Right forelimb (tissue), 1 donor: ENCODE data around the gene SLC25A20.
"Not testable (repeated sequence)": the region's sequence is repeated elsewhere in the genome, so short reads cannot be mapped to it uniquely, and the experiment has no call there.

Source experiments
- DNase-seq: peaks from one replicate; pipeline ENCODE4 v3.0.0-alpha.2; 2018

The SLC25A20 gene, protein sequence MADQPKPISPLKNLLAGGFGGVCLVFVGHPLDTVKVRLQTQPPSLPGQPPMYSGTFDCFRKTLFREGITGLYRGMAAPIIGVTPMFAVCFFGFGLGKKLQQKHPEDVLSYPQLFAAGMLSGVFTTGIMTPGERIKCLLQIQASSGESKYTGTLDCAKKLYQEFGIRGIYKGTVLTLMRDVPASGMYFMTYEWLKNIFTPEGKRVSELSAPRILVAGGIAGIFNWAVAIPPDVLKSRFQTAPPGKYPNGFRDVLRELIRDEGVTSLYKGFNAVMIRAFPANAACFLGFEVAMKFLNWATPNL

DNA sequence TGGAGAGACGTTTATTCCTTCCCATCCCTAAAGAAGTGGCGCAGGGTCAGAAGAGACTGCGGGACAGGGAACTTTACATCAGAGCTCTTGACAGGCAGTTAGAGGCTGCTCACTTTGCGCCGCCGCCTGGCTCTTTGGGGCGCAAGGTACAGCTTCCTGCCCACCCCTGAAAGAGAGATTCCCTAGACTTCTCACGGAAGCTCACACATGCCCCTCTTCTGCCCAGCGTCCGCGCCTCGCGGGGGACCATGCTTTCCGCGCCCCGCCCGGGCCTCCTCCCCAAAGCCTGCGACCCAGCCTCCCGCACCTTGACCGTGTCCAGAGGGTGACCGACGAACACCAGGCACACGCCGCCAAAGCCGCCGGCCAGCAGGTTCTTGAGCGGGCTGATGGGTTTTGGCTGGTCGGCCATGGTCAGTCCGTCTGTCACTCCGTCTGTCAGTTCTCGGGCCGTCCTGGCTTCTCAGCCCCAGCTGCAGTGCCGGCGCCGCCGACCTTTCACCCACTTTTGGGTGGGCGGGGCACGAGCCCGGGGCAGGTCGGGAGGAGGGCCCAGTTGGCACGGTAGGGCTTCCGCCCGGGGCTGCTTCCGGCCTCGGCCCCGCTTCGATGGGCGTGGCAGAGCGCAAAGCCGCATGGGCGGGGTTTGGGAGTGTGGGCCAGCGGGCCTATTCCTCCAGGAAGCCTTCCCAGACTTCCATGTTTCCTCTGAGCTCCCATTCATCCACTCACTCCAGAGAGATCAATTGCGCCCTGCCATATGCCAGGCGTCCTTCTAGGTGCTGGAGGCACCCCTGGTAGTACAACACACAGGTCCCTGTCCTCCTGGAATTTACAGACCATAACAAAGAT is at the start of gene SLC25A20:
Gene SLC25A20, minus strand, starts transcription at position 500 of the 852 bp plus-strand sequence. Its CDS starts 88 bp downstream, at position 412.
- DNase-seq = peak; percentile 89

DNA sequence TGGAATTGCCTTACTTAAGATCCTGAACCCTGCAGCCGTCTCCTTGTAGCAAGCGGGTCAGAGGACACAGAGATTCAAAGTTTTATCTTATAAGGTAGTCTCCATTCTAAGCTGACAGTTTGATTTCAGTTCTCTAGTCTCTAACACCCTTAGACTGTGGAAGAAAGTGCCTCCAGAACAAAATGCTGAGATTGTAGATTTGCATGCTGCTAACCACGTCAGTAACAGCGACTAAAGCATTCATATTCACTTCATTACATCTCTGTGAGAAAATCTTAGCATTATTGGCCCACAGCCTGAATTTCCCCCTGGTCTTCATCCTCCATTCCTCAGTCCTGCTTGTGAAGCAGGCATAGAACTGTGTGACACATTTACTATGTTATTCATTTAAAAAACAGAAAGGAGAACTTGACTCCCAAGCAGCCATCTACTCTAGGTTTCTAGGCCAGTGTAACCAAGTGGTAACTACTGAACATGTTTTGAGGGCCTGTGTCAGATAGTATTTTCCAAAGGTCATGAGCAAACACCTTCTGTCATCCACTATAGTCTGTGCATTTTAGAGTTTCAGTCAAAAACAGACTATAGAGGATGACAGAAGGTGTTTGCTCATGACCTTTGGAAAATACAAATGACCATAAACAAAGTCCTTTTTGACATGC is 47.3 kb upstream of the SLC25A20 start:
- DNase-seq = no peak

DNA sequence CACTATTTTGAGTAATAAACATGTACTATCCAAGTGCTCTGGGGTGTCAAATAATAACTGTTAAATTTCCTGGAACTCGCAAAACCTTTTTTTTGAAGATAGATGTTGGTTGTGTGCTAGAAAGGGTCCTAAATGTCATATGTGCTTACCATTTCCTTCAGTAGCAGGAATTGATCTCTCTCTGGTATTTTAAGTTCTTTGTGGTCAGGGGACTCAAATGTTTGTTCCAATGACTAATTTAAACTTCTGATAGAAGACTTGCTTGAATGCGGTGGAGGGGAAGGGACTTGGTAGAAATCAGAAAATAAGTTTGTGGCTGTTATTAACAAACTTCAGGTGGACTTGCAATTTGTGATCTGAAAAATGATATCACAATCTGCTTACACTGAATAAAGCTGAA is 46.8 kb upstream of the SLC25A20 start:
- DNase-seq = no peak

DNA sequence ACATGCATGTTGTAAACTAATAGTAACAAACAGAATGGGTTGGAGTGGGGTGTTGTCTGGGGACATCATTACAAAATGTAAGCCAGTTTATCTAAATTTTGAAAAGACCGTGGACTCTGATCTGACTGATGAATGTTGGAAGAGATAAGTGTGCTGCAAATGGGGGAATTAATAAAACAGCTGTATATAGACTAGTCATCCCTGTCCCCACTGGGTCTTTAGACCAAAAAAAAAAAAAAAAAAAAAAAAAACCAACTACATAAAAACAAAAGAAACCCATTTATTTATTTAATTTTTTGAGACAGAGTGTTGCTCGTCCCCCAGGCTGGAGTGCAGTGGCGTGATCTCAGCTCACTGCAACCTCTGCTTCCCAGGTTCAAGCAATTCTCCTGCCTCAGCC is 40.0 kb upstream of the SLC25A20 start:
- DNase-seq = no peak

DNA sequence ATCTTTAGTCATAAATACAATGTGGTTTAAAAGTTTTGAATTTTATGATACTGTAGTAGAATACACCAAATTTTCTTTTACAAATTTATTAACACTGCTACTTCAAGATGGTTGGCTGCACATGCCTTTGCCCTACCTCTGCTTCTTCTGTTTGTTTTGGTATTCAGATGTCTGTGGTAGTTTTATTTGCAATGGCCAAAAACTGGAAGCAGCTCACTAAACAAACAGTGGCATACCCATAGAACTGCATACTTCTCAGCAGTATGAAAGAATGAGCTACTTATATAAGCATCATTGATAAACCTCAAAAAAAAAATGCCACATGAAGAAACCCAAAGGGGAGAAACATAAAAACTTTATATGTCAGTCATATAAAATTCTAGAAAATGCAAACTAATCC is 39.5 kb upstream of the SLC25A20 start:
- no peak for DNase-seq

DNA sequence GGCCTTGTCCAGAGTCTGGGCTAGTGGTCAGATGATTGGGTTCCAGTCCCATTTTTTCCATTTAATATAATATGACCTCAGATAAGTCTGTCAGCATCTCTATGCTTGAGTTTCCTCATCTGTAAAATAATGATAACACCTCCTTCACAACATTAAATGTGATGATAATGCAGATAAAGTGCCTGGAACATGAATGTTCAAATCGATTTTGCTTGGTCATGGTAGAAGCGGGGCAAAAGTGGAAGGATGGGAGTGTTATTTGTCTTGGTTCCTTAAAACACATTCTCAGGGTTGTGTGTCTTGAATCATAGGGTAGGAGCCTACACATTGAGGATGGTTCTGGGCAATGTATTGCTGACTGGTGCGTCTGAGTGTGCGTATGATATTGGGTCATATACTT is 36.8 kb upstream of the SLC25A20 start:
- DNase-seq = no peak

DNA sequence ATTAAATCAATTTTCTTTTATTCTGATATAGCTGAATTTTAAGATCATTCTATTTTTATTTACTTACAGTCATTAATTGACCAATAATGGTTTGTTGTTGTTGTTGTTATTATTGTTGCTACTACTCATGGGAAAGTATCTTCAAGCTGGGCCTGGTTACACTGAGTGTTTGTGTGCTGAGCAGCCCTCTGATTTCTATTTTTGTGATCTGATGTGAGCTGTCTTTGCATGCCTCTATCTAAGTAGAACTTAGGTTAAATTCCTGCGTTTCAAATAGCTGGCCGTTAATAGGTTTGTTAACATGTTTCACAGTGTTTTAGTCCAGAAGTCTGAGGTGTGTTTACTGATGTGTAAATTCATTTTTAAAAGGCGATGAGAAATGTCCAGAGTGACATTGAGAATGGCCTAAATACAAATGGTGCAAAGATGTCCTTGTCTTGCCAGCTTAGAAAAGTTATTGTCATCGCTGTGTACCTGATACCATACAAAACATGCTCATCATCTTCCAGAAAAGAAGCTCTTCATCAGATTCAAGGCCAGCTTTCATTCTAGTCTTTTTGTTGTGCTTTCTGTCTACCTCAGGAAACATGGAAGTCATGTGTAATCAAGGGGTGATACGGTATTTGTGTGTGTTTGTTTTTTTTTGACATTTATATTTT is 35.8 kb upstream of the SLC25A20 start:
- no peak for DNase-seq

DNA sequence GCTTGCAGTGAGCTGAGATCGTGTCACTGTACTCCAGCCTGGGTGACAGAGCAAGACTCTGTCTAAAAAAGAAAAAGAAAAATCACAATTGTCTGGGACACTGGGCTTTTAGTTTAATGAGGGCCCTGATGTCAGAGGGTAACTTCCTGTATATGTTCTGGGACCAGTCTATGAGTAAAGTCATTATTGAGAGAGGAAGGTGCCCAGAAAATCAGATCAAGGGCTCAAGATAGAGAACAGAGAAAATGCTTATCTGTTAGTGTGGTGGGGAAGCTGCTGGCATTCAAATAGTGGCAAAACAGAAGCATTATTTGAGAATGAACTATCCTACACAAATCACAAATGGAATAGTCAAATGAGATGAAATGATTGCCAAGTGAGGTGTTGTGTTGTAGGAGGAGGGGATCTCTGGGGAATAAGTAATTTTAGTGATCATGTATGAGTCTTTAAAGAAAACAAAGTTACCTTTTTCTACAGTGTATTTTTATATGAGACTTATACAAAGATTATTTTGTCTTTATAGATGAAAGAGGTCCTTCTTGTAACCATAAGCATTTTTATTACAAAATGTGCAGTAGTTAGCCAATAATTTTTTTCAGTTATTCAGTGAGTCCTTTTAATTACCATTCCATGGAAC is 33.4 kb upstream of the SLC25A20 start:
- DNase-seq = no peak

DNA sequence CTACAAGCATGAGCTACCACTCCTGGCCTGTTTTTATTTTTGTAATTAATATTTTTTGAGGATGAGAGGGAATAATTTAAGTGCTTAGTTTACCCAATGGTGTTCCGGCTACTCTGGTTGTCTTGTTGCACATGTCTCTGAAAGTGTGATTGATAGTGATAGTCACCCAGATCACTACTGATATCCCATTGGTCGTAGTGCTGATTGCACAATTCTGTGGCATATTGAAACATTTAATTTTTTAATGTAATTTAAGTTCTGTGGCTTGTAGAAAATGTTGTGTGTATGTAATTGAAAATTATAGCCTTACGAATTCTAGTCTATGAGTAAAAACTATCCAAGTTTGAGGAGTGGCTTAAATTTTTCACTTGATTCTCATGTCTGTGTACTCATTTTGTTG is 31.9 kb upstream of the SLC25A20 start:
- DNase-seq = no peak

DNA sequence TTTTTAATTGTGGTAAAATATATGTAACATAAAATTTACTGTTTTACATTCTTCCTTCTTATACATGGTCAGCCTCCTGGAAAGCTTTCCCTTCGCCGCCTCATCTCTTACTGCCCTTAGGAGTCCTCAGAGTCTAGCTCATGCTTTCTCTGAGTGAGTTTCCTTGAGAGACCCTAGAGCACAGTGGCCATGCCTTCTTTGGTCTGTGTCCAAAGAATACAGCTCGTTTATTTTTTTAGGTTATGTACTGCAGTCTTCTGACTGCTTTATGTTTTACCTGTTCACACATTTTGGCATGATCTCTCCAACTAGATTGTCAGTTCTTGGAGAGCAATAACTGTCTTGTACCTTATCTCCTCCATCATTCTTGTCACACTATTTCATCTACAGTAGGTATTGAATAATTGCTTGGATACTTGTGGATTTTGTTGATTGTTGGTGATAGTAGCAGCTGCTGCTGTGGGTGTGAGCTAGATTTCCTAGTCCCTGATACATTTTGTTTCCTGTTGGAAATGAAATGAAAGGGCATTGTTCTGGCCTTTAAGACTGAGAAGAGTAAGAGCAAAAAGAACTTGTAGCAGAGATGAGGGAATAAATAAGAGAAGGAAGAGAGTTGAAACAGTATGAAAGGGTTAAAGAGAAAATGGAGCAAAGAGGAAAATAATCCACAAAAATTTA is 30.8 kb upstream of the SLC25A20 start:
- no peak for DNase-seq

DNA sequence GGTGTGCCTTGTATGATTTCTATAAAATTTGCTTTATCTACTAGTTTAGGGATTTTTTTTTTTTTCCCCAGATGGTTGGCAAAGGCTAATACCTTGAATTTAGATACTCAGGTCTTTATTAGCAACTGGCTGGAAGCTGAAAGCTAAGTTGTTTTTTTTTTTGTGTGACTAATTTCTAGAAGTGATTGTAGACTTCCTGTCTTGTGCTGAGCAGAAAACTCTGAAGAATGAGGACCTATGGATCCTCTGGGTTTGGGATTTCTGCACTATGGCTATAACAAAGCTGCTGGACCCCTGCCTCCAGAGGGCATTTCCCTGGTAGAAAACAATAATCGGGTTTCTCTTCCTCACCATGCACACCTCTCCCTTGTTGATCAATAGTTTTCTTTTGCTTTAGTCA is 30.0 kb upstream of the SLC25A20 start:
- no peak for DNase-seq

DNA sequence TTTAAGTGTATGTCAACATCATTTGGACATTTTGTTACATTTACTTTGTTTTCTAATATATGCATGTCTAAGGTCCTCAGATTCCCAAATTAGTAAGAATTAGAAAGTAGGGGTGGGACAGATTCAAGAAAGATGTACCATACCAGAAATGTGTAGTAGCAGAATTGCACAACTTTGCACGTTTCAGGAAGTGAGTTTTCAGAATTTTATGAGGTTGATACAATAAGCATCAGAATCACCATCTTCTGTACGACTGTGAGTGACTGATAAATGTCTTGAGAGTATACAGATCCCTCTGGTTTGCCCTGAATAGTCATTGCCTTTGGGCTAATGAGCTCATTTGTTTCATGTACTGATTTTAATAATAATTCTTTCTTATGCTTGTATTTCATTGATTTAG is 29.2 kb upstream of the SLC25A20 start:
- DNase-seq = no peak

DNA sequence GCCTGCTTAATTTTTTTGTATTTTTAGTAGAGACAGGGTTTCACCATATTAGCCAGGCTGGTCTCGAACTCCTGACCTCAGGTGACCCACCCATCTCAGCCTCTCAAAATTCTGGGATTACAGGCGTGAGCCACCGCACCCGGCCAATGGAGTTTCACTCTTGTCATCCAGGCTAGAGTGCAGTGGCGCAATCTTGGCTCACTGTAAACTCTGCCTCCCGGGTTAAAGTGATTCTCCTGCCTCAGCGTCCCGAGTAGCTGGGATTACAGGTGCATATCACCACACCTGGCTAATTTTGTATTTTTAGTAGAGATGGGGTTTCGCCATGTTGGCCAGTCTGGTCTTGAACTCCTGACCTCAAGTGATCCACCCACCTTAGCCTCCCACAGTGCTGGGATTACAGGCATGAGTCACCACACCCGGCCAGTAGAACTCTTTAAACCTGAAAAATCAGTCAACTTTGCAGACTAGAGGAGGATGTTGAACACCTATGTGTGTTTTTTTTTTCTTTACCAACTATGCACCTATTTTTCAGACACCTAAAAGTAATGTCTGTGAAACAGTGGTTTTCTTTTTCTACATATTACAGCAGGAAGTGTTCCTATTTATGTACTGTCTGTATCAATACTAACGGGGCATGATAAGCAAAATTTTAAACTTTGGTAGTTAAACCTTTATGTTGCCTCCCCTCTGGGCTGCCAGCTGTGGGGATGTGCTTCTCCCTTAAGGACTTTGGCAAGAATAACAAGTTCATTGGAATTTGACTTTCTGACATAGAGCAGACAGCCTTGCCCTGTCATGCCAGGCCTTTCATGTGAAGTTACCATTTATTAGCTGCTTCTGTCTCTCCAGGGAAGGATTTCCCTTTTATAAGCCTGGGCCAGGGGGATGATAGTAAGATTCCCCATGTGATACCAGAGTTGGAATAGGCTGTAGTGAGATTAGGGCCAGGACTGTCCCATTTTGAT is 28.0 kb upstream of the SLC25A20 start:
- no peak for DNase-seq

DNA sequence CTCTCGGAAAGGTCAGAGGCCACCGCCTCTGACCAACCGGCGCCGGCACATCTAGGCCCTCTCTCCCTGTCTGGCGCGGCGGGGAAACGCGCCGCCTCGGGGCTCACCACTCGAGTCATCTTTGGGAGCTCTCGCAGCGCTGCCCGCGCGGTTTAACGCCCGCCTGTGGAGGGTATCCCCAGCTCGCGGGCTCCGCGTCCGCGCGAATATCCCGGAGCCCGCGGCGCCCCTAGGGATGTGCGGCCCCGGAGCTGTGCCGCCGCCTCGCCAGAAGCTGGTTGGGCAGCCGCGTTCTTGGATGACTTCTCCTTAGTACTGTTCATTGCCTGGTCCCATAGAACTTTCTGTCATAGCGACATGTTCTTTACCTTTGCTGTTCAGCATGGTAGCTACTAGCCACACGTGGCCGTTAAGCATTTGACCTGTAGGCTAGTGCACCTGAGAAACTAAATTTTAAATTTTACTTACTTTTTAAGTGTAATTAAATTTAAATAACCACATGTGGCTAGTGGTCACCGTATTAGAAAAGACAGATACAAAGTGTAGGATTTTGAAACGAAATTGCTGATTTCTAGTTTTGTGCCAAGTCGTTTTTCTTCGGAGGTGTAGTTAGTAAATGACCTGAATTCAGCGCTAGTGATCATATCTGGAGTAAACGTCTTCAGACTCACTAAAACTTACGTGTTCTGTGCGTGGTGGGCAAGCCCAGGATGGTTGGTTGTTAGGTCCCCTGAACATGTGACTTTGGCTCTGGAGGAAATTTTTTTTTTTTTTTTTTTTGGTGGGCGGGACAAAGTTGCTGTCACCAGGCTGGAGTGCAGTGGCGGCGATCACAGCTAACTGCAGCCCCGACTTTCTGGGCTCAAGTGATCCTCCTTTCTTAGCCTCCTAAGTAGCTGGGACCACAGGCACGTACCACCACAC is 20.8 kb upstream of the SLC25A20 start:
- DNase-seq = no peak

DNA sequence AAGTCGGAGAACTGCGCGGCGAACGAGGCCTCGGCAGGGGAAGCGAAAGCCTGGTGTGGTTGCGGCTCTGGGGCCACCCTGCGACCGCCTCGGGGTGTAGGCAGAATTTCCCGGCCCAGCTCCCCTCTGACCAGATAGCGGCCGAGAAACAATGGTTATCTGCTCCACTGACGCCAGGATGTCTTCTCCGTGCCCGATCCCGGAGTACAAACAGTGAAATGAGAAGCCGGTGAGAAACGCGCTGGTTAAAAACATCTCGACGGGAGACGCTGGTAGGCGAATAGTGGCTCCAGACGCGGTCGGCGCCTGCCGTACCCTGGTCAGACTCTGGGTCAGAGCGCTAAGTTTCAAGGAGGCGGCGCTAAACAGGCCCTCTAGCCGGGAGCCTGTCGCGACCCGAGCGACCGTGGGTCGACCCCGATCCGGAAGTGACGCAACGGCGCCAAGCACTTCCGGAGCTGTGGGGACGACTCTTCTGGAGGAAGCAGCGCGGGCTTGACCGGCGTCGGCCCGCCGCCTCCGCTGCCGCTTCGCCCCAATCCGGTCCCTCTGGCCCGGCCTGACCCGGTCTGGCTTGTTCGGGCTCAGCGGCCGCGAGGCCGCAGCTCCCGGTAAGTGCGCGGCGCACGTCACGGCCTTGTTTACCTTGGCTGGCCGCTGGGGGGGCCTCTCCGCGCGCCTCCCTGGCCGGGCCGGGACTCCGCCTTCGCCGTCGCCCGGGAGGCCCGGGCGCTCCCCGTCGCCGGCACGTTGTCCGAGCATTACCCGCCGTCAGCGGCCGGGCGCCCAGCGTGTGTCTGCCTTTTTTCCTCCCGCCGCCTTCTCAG is 19.9 kb upstream of the SLC25A20 start, which contains the start of gene ARIH2:
Gene ARIH2, plus strand, starts transcription at position 455 of the 827 bp plus-strand sequence. CDS start 8,717 bp downstream, outside the sequence.
- peak; percentile 95 for DNase-seq

DNA sequence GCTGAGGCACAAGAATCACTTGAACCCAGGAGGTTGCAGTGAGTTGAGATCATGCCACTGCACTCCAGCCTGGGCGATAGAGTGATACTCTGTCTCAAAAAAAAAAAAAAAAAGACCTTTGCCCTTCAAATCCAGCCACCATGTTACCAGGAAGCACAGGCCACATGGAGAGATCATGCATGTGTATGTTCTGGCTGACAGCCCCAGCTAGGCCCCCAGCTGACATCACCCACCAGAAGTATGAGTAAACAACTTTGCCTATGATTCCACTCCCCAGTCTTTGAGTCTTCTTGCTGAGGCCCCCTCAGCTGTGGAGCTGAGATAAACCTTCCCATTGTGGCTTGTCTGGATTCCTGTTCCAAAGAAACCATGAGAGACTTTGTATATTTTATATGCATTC is 16.6 kb upstream of the SLC25A20 start:
- no peak for DNase-seq

DNA sequence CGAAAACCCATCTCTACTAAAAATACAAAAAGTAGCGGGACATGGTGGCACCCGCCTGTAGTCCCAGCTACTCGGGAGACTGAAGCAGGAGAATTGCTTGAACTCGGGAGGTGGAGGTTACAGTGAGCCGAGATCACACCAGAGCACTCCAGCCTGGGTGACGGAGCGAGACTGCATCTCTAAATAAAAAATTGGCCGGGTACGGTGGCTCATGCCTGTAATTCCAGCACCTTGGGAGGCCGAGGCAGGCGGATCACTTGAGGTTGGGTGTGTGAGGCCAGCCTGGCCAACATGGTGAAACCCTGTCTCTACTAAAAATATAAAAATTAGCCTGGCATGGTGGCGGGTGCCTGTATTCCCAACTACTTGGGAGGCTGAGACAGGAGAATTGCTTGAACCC is 8.3 kb upstream of the SLC25A20 start:
- not testable (repeated sequence) for DNase-seq

DNA sequence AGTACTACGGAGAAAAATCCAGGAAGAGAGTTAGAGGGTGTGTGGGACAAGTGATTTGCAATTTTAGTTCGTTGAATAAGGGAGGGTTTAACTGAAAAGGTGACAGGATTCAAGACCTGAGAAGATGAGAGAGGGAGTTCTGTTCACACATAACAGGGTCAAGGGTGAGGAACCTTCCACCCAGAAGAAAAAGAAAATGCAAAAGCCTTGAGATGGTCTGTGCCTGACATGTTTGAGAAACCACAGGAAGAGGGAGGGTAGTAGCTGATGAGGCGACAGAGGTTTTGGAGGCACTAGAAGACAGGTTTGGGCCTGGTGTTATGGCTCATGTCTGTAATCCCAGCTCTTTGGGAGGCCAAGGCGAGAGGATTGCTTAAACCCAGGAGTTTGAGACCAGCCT is 591 bp upstream of the SLC25A20 start:
- no peak for DNase-seq
